HG03060 (cell line): ENCODE results near the gene HPS1.

Source experiments
- ATAC-seq: cut with Tn5 transposase; IDR thresholded peaks from one replicate; pipeline ENCODE4 v1.9.1; 2021; ENCODE audit warnings: low read depth, moderate number of reproducible peaks; ENCODE audit not compliant: unreplicated experiment

The HPS1 gene

DNA sequence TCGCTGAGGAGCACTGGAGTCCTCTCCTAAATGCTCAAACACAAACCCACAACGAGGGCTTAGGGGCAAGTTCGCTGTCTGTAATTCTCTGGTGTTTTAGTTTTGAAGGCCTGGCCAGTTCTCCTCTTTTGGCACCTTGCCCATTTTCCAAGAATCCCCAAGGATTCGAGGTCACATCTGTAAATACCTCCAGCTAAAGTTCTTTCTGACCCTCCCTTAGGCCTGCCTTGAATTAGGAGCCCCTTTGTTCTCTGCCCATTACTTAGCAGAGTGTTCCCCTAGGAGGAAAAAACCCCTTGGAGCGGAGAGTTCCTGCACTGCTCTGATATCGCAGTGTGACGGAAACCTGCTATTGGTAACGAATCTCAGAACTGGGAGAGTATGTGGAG is 31.0 kb downstream of the HPS1 start:
- ATAC-seq = no peak

DNA sequence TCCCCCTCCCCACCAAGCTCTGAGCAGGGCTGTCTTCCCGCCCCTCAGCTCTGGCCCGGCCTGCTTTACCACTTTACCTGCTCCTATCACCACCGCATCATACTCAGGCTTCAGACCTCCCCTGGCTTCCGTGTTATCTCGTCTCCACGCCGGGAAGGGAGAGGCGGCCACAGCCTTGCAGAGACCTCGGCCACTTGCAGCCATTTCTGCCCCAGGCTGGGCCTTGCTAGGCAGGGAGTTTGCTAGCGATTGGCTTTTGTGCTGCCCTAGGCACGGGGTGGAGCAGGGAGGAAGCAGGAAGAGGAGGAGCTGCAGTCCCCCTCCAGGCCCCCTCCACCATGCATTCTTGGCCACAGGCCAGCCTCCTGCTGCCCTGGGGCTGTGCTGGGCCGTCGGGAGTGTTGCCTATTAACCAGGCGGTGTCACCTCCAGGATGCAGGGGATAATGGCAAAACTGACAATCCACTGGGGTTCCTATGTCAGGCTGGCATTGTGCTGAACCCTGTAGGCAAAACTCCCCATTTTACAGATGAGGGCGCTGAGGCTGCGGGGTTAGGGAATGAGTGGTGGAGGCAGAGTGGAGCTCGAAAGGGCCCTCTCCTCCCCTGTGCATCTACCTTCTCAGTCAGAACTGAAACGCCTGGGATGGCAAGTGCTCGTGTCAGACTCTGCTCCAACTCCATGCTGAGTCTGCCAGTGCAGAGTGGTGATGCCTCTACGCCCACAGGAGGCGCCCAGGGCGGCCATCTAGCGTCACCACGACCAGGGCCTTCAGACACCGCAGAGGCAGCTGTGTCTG is 31.6 kb downstream of the HPS1 start, which contains the start of gene PYROXD2:
TSS of gene PYROXD2 (minus strand) at position 251 of the 799 bp plus-strand sequence. CDS start at position 204, 47 bp downstream.
- ATAC-seq = no peak

DNA sequence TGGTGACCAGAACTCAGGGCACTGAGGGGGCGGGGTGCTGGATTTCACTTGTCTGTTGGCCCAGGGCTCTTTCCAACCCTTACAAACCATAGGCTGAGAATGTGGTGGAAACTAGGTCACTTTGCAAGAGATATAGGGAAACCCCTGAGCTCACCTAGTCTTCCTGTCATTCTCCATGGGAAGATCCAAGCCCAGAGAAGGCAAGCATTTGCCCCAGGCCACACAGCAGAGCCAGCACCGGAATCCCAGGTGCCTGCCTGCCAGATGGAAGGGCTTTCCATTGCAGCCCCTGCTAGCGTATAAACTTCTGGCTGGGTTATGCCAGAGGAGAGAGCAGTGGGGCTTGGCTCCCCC is 32.2 kb downstream of the HPS1 start:
- ATAC-seq = no peak

DNA sequence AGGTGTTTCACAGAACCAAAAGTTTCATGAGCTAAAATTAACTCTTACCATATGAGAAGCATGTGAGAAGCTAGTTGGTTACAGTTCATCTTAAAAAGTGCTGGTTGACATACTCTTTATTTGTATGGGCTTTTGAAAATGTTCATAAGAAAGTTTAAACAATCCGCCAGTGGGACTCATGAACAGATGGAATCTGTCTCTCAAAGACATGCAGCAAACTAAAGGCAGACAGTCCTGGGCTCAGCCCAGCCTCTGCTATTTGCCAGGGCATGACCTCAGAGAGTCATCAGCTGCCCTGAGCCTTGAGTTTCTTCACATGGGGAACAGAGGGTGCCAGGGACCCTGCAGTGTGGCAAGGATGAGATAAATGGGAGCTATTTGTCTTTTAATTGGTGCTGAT is 35.0 kb downstream of the HPS1 start:
- ATAC-seq = no peak

DNA sequence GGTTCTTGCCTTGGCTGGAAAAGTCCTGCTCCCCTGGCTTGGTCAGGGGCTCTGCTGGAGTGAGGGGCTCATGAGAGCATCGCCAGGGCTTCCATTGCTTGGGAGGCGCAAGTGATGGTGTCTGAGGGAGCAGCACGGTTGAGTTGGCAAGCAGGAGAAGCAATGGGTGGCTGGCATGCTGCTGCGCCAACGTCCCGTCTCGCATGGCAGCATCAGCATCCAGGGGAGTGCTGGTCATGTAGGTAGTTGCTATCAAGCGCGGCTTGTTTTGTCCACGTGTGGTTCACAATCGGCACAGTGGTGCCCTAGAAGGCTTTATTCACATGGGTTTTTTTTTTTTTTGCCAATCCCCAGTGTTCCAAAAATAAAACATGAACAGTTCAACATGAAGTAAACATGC is 35.6 kb downstream of the HPS1 start:
- ATAC-seq = no peak

DNA sequence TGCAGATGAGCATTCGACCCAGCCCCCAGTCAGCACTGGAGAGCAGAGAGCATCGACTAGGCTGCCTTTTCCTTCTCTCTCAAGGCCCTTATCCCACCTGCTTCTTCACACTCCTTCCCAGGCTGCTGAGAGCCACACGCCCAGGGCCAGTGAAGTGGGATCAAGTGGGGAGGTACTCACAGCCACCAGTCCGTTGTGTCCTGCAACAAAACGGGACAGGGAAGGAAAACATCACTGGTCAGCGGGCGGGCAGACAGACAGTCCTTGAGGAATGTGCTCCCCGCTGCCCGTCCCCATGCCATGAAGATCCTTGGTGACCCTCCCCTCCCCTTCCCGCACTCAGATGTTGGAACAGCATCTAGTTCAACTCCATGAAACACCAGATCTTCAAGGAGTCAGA is 36.0 kb downstream of the HPS1 start:
- ATAC-seq = no peak

DNA sequence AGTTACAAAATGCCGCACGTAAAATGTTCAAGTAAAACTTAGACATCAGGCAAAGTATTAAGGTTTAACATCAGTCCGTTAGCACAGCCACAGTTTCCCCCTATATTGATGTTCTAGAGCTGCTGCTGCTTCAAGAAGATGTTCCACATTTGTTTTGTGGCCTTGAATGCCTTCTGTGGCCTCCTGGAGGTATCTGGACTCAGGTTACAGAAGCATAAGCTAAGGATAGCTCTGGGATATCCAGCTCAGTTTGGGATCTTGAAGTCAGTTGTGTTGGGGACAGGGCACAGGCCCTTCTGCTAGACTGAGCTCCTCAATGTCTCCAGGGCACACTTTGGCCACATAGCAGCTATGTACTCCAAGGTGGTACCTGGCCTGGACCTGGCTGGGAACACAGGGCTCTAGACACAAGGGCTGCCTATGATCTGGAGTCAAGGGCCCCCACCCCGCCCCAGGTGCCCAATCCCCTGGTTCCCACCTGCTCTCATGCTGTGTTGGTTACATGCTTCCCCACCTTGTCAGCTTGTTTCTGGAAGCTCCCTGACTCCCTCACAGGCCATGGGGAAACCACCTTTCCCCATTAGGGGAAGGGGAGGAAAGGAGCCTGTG is 36.5 kb downstream of the HPS1 start:
- ATAC-seq = no peak

DNA sequence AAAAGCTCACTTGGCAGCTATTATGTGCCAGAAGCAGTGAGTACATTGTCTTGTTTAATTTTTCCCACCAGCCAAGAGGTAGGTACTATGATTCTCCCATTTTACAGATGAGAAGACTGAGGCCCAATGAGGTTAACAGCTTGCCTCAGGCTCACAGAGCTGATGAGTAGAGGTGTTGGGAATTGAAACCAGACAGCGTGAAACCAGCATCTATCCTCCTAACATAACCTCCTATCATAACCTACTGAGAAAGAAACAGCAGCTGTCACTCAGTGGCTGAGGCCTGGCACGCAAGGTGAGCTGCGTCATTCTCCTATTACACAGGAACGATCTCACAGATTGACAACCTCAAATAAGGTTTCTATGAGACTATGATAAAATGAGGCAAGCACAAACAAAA is 37.9 kb downstream of the HPS1 start:
- ATAC-seq = no peak

DNA sequence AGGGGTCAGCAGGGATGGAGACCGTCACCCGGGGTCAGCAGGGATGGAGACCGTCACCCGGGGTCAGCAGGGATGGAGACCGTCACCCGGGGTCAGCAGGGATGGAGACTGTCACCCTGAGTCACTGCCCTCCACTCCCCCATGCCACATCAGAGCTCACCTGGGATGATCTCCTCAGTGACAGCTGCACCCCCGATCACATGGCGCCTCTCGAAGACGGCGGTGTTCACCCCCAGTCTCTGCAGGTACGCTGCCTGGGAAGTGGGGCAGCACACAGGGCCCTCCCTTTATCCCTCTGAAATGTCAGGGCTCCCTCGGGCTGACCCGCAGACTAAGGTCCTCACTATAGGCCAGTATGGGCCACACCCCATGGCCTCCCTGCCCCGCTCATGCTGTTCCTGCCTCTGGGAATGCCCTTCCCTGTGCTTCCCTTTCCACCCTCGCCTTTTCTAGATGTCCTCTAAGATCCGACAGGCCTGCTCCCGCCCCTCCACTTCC is 38.9 kb downstream of the HPS1 start:
- ATAC-seq = no peak

DNA sequence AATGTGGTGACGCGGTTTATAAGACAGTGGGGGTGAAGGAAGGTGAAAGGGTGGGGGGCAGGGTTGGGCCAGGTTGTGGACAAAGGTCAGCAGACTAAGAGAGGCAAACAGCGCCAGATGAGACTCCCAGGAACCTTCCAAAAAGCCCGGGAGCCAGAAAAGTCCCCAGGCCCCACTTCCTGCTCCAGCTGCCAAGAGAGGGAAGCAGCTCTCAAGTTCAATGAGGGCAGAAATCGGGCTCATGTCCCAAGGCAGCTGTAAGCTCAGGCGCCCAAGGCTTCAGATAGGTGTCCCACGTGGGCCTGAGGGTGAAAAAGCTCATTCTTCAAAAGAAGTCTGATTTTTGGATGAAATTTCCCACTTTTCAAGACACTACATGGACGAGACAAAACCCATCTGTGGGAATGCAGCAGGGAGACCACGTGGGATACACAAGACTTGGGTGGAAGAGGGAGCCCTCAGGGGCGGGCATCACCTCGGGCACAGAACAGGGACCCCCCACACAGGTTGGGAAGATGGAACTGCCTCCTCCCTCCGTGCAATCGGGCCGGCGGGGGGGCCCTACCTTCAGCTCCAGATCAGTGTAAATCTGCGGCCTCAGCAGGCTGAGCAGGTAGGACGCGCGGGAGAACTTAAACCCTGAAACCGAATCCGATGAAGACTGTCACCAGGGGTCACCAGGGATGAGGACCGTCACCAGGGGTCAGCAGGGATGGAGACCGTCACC is 39.6 kb downstream of the HPS1 start:
- no peak for ATAC-seq

DNA sequence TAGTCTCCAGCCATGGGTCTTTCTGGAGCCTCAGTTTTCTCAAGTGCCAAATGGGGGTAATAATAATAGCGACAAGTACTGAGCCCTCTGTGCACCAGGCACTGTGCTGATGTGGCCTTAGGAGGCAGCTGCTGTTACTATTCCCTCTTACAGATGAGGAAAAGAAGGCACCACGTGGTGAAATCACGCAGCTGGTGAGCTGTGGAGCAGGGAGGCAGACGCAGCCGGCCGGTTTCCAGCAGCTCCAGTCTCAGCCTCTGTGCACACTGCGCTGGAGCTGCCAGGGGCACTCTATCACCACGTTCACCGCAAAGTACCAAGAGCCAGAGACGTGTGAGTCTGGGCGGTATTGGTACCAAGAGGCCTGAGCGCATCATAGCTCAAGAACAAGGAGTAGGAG is 41.3 kb downstream of the HPS1 start:
- no peak for ATAC-seq

DNA sequence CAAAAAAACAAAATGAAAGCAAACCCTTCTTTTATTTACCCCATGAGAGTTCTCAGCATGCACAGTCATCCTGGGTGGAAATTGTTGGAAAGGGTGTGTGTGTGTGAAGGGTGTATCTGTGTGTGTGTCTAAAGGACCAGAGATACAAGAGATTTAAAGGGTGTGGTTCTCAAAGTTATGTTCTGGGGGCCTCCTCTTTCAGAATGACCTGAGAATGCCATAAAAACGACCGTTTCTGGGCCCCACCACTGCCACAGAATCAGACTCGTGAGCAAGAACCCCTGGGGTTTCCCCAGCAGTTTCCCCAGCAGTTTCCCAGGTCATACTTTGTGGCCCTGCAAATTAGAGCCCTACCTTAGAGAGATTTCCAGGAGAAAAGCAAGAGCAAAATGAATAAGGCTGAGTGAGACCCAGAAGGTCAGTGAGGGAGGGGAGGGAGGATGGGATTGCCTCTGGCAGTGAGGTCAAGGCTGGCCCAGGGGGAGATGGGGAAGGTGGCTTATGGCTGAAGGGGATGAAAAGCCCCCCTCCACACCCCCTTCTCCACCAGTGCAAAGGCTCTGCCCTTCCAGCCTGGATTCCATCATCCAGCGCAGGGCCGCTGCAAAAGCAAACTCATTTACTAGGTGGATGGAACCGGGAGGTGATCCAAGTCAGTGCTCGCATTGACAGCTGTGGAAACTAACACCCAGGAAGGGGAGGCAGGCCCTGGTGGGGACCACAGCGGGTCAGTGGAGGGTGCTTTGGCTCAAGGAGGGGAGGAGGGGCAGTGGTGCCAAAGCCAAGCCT is 42.0 kb downstream of the HPS1 start:
- no peak for ATAC-seq

DNA sequence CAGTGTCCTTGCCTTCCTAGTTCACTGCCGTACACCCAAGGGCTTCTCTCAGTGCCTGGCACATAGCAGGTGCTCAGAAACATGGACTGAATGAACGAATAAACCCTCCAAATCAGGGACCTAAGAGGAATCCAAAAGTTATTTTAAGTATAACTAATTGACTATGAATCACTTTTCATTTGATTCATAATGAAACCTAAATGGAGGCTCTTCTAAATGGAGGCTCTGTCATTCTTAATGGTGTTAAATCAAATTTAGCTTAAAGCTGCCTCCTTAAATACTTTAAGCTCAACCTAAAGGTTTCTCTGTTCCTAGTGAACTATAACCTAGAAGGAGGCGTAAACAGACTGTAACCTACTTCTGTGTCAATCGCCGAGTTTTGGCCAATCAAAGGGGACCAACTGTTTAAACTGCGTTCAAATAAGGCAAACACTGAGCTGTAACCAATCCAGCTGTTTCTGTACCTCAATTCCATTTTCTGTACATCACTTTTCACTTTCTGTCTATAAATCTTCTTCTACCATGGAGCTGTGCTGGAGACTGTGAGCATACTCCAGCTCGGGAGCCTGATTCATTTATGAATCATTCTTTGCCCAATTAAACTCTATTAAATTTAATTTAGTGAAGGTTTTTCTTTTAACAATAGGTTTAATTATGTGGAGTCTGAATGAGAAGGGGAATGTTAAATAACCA is 42.8 kb downstream of the HPS1 start:
- ATAC-seq = no peak

DNA sequence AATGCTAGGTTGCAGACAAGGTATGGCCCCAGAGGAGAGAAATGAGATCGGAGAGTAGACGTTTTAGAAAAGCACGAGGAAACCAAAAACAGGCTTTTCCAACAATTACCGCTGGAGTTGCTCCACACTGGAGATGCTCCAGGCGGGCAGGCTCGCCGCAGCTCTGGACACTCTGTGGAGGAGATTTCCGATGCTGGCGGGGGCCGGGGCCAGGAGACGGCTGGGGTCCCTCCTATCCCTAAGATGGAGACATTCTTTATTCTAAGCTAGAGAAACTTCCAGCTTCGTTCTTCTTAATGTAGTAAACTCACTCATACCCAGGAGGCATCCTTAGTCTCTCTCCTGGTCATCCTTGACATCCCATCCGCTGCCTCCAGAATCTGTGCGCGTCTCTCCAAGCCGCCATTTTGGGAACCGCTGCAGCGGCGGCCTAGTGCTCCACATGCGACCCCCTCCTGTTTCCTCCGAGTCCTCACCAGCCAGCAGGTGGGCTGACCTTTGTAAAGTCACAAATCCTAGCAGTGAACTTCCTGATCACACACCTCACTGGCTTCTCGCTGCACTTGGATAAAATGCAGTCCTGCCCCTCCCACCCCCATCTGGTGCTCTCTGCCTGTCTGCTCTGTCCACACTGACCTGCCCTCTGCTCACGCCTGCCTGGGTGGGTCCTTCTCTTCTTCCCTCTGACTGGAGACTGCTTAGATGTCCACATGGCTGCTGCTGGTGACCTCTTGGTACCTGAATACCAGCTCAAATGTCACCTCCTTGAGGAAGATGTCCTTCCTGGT is 43.6 kb downstream of the HPS1 start:
- no peak for ATAC-seq

DNA sequence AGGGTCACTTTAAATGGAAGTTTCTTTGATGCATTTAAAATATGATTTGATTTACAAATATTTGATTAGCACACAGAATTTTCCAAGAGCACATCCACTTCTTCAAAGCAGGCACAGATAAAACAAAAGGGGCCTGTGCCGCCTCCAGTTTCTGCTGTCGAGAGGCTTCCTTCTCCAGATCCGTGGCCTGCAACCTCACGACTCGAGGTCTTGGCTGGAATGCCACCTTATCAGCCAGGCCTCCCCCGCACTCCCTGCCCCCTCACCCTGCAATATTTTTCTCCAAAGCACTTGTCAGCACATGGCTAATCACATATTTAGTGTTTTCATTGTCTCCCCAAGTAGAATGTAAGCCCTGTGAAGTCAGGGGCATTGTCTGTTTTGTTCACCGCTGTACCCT is 44.3 kb downstream of the HPS1 start:
- ATAC-seq = no peak

DNA sequence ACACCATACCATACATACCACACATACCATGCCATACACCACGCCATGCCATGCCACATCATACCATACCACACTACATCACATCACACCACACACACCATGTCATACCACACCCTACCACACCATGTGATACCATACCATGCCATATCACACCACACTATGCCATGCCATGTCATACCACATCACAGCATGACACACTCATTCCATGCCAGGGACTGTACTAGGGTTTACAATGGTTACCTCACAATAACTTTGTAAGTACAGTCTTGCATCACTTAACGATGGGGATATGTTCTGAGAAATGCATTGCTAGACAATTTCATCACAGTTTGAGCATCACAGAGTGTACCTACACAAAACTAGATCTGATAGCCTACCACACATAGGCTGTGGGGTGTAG is 46.3 kb downstream of the HPS1 start:
- no peak for ATAC-seq

DNA sequence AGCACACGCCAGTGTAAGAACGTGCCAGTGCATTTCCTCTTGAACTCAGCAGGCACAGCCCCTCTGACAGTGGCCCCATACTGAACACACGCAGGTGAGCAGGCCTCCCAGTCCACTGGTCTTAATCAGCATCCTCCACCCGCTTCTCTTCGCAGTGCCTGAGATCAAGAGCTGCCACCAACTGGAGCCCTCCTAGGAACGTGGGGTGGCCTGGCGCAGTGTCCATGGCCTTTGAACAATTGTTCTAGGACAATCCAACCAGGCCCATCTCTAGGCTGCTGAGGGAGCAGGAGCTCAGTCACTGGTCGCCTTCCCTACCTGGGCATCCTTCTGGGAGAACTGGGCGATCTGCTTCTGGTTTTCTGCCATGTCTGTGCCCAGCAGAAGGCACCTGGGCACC is 47.0 kb downstream of the HPS1 start:
- no peak for ATAC-seq

DNA sequence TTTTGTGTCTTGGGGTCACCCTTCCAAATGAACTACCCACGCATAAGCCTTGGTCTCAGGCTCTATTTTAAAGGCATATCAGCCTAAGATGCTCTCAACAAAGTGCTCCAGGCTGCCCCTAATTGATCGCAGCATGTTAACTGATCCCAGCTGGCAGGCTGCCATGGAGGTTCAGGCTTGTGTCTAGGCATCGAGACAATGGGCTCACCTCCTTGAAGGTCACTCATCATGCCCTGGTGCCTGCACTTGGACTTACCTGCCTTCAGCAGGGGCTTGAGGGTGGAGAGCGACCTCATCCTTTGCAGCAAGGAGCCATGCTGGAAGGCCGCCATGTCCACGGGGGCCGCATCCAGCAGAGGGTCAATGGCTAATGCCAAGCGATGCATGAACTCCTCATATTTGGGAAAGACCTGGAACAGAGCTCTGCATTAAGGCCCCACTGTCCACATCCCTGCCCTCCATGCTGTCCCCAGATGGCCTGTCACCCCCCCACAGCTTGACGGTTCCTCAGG is 49.6 kb downstream of the HPS1 start:
- ATAC-seq = no peak
